ENCODE results near the gene DNAH8.

DNAH8 gene

DNA sequence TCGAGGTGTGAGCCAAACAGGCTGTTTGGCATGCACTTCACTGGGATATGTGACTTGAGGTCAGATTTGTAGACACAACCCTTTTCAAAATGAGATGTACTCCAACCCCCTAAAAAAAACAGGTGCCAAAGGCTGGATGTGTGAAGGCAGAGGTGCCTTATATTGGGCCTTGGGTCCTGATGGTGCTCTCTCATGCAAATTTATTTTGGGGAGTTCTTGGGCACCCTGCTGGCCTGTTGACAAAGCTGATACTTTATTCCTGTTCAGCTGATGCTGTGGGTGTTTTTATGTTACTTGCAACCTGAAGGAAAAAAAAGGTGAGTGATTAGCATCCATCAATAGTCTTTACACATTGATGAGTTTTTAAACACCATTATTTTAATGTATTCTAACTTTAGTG is 121.5 kb downstream of the DNAH8 start:
- TF ChIP-seq, protein P1, sequence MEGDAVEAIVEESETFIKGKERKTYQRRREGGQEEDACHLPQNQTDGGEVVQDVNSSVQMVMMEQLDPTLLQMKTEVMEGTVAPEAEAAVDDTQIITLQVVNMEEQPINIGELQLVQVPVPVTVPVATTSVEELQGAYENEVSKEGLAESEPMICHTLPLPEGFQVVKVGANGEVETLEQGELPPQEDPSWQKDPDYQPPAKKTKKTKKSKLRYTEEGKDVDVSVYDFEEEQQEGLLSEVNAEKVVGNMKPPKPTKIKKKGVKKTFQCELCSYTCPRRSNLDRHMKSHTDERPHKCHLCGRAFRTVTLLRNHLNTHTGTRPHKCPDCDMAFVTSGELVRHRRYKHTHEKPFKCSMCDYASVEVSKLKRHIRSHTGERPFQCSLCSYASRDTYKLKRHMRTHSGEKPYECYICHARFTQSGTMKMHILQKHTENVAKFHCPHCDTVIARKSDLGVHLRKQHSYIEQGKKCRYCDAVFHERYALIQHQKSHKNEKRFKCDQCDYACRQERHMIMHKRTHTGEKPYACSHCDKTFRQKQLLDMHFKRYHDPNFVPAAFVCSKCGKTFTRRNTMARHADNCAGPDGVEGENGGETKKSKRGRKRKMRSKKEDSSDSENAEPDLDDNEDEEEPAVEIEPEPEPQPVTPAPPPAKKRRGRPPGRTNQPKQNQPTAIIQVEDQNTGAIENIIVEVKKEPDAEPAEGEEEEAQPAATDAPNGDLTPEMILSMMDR (IDR thresholded peaks at IDR 0.05) = no peak

GRCh38 chr6:38837101-38837500 is 122.0 kb downstream of the DNAH8 start:
- TF ChIP-seq, protein P1 (IDR thresholded peaks at IDR 0.05) = no peak

GRCh38 chr6:38843798-38844197 is 128.7 kb downstream of the DNAH8 start:
- TF ChIP-seq, protein P1 (IDR thresholded peaks at IDR 0.05) = no peak

DNA sequence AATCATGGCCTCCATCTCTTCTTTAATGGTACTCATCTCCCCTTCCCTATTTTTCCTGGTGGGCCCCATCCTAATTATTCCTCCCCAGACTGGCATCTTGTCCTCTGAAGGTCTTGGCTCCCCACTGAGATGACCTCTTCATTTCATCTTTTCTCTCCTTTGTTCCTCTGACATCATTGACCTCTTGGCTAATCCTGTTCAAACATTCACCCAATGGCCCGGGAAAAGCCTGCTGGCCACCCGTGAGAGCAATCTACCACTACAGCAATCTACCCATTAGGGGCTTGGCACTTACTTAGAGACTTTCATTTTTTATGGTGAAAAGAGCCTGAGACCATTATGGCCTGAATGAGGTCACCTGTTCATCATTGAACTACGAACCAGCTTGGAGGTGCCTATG is 130.8 kb downstream of the DNAH8 start:
- TF ChIP-seq, protein P1 (IDR thresholded peaks at IDR 0.05) = no peak

GRCh38 chr6:38846361-38846760 is 131.2 kb downstream of the DNAH8 start:
- TF ChIP-seq, protein P1 (IDR thresholded peaks at IDR 0.05) = no peak

DNA sequence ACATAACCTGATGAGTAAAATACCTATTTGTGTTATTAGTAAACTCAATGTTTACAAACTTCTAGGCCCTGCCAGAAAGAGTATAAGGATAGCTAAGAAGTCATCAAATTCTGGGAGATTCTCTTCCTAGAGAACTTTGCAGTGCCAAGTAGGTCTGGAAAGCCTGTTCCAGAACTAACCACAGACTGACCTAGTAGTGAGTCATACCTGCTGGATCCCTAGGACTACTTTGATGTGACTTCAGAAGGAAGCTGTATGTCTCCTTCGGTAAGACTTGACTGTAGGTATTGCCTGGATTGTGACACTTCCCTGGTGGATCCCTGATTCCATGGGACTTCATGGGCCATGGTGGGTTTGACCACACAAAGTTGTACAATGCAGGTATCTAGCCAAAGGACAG is 131.7 kb downstream of the DNAH8 start:
- TF ChIP-seq, protein P1 (IDR thresholded peaks at IDR 0.05) = no peak

- TF ChIP-seq, protein P1 (IDR thresholded peaks at IDR 0.05) = no peak
Measured at GRCh38 chr6:38847497-38847896, 132.4 kb downstream of the DNAH8 start.

DNA sequence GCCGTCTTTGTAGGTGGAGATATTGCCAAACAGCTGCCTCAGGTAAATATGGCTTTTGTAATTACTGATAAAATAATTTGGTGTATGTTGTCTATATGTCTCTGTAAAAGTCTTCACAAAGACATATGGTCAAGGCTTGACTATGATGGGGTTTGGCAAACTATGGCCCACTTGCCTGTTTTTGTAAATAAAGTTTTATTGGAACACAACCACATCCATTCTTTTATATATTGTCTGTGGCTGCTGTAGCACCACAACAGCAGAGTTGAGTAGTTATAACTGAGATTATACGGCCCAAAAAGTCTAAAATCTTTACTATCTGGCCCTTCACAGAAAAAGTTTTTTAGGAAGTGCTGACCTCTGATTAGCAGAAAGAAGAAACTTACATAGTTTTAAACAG is 133.6 kb downstream of the DNAH8 start:
- TF ChIP-seq, protein P1 (IDR thresholded peaks at IDR 0.05) = no peak
